NK-92 treated with Interleukin-12 subunit alpha and Interleukin-12 subunit beta, amount 100 ng/mL, for 24 hours (cell line): Measurements from ENCODE around the gene IL17RB.

ENCODE experiments used
- DNase-seq: peaks from one replicate; lab custom pipeline; 2025; lab: John Stamatoyannopoulos, UW

The IL17RB gene, protein sequence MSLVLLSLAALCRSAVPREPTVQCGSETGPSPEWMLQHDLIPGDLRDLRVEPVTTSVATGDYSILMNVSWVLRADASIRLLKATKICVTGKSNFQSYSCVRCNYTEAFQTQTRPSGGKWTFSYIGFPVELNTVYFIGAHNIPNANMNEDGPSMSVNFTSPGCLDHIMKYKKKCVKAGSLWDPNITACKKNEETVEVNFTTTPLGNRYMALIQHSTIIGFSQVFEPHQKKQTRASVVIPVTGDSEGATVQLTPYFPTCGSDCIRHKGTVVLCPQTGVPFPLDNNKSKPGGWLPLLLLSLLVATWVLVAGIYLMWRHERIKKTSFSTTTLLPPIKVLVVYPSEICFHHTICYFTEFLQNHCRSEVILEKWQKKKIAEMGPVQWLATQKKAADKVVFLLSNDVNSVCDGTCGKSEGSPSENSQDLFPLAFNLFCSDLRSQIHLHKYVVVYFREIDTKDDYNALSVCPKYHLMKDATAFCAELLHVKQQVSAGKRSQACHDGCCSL

DNA sequence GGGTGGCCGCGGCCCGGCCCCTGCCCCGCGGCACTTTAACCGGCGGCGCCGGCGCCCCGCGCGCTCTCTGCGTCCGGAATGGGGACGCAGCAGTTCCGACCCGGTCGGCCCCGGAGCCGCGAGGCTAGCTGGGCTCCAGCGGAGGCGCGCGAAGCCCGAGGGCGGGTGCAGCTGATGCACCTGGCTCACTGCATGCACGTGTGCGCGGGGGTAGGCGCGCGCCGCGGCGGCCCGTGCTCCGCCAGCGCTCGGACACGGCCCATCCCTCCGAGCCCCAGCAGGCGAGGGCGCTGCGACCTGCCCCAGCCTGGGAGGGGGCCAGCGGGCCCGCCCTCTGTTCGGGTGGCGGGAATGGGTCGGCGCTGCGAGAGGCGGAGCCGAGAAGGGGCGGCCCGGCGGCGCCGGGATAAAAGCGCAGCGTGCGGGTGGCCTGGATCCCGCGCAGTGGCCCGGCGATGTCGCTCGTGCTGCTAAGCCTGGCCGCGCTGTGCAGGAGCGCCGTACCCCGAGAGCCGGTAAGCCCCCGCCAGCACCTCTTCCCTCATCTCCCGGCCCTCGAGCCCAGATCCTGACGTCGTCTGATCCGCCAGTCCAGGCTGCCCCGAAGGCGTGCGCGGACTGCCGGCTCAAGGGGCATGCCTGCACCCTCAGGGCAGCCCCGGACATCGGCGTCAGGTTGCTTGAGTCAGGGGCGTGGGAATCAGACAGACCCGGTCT is at the start of gene IL17RB, which contains the start of gene CHDH:
IL17RB (plus strand) TSS at position 435 of the 717 bp plus-strand sequence; CDS start at position 456, 21 bp downstream.
CHDH (minus strand) TSS at position 286 of the 717 bp plus-strand sequence. CDS start 22,411 bp downstream, outside the sequence.
- no peak for DNase-seq

DNA sequence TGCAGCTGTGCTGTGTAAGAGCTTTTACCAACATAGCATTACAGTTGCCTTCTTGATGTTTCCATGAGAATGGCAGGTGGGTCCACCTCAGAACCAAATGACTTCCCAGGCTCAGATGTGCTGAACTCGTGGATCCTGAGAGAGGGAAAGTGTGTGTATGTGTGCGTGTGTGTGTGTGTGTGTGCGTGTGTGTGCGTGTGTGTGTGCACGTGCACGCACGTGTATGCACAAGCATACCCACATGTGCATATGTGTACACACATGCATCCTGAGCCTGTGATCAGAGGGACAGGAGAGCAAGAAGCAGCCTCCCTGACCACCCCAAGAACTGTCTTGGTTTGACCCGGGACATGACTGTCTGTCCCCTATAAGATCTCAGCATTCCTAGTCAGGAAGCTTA is 48.2 kb upstream of the IL17RB start:
- DNase-seq, result no peak

DNA sequence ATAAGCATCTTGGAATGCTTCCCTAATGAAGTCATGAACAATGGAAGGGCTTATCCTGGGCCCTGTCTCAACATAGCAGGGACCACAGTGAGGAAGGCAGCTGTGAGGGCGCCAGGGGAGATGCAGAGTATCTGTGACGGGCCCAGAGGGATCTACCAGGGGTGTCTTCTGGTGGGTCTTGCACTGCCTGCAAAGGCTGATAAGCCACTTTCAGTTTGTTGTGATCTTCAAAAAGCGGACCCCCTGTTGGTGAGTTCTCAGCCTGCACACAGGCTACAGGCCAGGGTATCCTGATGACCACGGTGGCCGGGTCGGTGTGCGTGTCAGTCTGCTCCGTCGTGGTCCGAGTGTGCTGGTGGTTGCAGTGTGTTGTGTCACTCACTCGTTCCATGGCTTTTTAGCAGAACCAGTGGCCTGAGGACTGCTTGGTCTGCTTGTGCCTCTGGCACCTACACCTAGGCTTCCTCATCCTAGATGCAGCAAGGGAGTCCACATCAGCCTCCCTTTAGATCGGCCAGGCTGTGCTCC is 47.0 kb upstream of the IL17RB start:
- DNase-seq, result no peak

DNA sequence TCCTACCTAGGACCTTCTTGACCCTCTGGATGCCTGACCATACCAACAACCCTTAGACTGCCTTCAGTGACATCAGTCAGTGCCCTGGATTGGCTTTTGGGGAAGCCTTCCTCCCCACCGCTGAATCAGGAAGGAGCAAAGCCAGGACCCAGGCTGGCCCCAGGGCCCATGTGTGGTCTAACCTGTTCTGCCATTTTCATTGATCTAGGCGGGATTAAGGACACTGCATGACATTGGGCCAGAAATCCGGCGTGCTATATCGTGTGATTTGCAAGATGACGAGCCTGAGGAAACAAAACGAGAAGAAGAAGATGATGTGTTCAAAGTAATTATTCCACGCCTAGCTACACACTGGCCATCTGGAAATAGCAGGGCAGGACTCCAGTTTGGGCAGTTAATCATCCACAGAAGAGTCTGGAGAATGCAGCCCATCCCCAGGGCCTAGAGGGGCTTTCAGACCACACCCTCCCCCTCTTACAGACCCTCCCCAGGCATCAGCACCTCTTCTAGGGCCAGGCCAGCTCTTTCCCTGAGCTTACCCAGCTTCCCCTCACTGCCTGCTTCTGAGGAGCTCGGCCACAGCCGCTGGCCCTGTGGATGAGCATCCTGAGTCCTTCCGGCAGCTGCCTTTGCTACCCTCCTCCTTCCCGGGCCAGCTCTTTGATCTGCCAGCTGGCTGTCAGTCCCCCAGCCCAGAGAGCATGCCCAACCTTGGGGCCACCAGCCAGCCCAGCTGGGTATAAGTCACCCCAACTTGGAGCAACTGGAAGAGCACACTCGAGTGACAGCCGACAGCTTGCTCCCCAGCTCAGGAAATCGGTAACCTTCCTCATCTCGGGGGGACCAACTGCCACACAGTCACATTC is 46.1 kb upstream of the IL17RB start:
- DNase-seq, result no peak

DNA sequence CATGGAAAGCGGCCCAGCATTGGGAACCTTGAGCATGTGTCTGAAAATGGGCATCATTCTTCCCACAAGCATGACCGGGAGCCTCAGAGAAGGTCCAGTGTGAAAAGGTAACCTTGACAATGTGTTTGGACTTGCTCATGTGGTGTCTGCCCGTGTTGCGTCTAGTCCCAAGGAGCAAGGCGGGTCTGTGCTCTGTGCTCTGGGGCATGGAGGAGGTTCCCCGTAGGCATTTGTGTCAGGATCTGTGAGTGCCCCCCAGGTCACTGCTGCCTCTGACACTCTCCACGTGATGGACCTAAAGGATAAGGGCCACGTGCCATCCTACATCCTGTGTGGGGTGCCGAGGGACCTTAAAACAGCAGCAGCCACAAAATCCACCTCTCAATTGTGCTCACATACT is 45.0 kb upstream of the IL17RB start:
- DNase-seq, result no peak

DNA sequence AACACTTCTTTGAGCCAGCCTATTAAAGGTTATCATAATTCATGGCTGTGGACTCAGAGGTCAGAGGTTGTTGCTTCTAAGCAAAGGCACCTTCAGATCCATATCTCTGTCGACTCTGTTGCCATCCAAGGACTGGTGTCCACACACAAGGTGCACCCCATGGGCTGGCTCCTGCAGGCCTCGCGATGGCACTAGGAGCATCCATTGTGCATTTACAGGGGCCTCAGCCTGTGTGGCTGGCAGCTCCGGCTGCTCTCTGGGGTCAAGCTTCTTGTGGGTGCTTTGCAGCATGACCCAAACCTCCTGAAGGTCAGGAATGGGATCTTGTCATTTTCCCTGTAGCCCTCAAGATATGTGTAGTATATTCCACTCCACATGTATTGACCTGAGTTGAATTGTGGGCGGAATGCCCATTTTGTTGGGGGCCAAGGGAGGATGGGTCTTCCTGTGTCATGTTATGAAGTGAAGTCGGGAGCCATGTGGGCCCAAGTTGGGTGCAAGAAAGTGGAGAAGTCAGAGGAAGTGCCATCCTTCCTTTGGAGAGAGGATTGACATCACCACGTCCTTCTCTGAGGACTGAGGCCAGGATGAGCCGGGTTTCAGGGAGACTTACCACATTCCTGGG is 44.0 kb upstream of the IL17RB start:
- DNase-seq, result no peak

DNA sequence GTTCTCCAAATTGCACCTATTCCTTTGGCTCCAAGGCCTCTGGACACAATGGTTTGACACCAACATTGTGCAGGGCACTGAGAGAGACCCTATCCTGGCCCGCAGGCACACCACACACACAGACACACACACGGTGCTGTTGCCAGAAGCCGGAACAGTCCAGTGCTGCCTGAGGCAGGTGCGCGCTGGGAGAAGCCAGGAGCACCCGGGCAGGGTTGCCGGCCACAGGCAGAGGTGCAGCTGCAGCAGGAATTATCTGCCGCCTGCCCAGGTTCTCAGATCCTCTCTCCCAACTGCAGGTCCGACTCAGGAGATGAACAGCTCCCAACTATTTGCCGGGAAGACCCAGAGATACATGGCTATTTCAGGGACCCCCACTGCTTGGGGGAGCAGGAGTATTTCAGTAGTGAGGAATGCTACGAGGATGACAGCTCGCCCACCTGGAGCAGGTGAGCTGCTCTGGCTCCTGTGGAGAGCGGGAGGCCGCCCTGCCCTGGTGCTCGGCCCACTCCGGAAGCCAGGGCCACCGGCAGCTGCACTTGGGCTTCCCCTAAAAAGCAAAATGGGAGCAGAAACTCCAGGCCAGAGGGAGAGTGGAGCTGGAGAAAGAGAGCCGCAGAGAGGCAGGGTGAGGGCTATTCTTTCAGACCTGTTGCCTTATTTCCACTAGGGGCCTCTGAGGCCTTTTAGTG is 43.1 kb upstream of the IL17RB start:
- no peak for DNase-seq

DNA sequence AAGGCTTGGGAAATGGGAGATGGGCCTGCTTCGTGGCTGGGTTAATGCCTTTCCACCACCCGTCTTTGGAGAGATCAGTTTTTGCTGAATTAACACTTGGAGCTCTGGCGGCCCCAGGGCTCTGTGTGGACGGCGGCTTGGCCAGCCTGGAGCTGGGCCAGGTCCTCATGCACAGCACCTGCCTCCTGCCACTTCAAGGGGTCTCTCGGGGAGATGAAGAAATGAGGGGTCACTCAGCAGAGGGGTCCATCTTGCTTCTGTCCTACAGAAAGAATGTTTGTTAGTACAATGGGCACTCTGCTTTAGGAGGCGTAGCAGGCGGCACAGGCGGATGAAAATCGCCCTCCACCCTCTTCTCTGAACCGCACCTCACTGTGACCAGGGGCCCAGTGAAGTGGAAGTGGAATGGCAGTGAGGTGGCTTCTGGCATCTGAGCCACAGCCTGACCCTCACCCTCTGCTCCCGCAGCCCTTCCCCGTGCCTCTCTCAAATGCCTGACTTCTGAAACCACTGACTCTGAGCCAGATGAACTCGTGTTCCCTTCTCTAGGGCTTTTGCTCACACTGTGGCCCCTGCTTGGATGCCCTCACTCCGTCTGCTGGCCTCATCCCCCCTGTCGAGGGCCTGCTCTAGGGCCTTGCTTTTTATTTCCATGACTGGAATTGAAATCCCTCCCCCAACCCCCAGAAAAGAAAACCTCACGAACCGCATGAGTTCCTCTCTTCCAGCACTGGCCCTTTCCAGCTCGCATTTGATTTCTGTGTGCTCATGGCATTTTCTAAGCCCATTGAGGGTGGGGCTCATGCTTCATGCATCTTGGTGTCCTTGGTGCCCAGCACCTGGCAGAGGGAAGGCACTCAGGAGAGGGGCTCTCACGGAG is 42.3 kb upstream of the IL17RB start:
- no peak for DNase-seq

DNA sequence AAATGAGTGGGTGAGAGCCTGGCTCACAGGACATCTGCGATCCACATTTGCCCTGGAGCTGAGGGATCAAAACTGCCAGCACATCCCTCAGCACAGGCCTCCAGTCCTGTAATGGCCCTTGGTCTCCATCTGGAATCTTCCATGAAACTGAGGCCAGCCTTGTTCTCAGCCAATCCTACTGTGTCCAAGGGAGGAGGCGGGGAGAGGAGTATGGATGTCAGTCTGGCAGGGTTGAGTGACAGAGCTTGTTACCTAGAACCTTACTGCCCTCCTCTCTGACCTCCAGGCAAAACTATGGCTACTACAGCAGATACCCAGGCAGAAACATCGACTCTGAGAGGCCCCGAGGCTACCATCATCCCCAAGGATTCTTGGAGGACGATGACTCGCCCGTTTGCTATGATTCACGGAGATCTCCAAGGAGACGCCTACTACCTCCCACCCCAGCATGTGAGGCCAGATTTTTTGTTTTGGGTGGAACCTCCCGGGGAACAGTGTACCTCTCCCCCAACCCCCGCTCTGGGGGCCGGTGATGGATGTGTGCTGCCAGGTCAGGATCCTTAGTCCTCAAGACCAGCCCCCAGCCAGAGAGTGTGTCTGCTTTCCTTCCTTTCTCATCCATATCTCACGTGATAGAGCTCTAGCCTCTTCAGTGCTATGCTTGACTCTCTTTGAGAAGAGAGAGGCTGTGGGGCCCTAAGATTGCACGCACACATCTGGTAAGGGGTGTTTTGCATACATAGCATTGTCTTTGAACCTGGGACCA is 41.5 kb upstream of the IL17RB start:
- no peak for DNase-seq

DNA sequence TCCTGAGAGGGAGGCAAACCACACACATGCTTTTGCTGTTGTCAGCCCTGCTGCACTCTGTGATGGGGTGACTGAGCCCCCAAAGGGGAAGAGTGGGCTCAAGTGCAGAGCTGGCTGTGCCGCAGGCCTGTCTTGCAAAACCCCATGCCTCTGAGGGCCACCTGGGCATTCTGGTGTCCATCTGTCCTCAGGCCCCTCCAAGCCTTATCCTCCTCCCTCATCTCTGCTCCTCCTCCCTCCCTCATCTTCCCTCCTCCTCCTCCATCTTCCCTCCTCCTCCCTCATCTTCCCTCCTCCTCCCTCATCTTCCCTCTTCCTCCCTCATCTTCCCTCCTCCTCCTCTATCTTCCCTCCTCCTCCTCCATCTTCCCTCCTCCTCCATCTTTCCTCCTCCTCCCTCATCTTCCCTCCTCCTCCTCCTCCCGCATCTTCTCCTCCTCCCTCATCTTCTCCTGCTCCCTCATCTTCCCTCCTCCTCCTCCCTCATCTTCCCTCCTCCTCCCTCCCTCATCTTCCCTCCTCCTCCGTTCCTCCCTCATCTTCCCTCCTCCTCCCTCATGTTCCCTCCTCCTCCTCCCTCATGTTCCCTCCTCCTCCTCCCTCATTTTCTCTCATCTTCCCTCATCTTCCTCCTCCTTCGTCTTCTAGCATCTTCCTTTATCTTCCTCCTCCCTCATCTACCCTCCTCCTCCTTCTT is 40.8 kb upstream of the IL17RB start:
- DNase-seq, result no peak

DNA sequence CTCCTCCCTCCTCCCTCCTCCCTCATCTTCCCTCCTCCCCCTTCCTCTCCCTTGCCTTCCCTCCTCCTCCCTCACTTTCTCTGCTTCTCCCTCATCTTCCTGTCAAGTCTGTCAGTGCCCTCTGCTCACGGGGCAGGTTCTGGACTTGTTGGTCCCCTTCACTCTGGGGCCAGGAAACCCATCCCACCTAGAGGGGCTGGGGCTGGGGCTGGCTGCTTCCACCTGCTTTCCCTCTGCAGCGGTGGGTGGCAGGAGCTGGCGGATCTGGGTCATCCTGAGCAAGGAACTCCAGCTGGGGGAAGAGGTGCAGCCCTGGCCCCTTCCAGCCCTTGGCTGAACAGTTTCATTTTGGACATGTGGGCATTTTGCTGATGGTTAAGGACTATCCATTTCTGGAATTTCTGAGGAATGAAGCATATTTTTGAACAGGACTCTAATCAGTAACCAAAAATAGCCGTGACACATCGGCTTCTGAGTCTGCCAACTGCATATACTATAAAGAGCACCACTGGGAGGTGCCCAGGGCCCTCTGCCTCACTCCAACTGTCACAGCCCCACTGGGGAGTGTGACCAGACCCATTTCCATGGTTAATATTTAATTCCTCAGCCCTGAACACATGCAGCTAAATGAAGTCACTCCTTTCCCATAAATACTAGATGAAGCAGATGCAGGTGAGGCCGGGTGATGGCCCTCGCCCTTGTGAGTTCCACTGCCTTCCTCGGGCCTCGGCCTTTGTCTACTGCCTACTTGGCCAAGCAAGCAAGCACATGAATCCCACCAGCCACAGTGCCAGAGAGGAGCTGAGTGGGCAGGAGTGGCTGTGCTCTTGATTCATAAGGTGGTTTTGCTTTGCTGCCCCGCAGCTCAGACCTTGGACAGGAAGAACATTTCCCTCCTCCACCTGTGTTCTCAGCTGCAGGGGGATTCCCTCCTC is 39.9 kb upstream of the IL17RB start:
- DNase-seq, result no peak

DNA sequence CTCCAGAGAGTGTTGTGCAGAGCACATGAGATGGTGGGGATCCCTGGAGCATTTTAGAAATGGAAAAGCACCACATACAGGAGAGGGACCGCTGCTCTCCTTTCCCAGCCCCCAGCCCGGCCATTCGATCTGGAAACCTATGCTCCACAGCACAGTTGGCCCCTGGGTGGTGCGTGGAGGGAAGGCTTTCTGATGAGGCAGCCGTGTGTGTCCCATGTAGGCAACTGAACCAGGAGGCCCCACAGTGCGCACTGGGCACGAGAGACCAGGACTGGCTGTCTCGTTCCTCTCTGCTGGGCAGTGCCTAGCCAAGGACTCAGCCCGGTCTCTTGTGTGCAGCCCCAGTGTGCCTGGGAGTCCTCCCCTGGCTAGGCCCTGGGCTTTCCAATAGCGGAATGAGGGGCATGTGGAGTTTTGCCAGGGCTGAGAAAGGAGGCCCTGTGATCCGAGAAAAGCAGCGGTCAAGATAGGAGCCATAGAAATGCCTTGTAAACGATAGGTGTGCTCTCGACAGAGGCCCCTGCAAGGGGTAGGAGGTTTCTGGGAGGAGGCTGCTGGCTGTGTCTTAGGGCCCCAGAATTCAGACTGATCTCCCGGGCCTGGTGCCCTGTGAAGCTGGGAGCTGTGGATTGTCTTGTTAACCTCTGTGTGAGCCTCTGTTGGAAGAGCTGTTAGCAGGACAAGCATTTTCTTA is 39.1 kb upstream of the IL17RB start:
- DNase-seq, result no peak

DNA sequence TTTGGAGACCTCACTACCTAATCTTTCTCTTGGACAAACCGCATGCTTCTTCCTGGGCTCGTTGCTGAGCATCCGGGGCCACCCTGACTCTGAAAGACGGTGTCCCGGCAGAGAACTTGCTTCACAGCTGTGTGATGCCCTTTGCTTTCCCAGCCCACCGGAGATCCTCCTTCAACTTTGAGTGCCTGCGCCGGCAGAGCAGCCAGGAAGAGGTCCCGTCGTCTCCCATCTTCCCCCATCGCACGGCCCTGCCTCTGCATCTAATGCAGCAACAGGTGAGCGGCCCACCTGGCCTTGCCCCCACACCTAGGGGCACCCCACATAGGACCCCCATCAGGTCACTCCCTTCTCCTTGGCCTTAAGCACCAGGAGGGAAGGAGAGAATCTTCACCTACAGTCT is 37.9 kb upstream of the IL17RB start:
- no peak for DNase-seq

DNA sequence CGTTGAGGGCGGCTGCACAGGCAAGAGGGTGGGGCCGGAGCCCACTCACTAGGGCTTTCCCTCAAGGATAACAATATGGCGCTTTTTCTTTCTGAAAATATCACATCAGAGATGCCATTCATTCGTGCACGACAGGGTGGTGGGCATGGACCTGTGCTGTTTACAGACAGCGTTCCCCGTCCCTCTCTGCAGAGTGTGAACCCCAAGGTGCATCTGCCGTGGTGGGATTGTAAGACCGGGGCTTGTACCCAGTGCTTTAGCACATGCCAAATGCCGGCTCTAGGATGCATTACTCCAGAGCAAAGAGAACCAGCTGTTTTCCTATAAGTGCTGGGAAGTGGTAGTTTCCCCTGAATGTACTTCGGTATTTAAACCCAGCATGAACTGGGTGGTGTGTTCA is 37.1 kb upstream of the IL17RB start:
- DNase-seq, result no peak

DNA sequence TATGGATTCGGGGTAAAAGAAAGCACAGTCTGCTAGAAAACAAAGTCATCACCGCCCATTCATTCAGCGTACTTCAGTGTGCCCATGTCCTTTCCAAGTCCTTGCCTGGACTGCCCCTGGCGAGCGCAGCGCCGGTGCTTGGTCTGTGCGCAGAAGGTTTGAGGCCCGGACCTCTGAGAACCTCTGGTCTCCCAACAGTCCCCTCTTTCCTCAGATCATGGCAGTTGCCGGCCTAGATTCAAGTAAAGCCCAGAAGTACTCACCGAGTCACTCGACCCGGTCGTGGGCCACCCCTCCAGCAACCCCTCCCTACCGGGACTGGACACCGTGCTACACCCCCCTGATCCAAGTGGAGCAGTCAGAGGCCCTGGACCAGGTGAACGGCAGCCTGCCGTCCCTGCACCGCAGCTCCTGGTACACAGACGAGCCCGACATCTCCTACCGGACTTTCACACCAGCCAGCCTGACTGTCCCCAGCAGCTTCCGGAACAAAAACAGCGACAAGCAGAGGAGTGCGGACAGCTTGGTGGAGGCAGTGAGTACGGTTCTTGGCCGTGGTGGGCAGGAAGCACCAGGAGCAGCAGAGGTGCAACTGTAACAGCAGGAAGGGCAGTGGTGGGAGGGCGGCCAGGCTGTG is 36.5 kb upstream of the IL17RB start:
- no peak for DNase-seq
